Activated CD4-positive, CD25-positive, alpha-beta regulatory T cell treated with anti-CD3 and anti-CD28 coated beads, Interleukin-2, amount 50 U/mL, for 72 hours (primary cell): ENCODE results near the gene CDC45.

Experiments
- DNase-seq: peaks from one replicate; pipeline ENCODE4 v3.0.0; 2021

Gene CDC45

DNA sequence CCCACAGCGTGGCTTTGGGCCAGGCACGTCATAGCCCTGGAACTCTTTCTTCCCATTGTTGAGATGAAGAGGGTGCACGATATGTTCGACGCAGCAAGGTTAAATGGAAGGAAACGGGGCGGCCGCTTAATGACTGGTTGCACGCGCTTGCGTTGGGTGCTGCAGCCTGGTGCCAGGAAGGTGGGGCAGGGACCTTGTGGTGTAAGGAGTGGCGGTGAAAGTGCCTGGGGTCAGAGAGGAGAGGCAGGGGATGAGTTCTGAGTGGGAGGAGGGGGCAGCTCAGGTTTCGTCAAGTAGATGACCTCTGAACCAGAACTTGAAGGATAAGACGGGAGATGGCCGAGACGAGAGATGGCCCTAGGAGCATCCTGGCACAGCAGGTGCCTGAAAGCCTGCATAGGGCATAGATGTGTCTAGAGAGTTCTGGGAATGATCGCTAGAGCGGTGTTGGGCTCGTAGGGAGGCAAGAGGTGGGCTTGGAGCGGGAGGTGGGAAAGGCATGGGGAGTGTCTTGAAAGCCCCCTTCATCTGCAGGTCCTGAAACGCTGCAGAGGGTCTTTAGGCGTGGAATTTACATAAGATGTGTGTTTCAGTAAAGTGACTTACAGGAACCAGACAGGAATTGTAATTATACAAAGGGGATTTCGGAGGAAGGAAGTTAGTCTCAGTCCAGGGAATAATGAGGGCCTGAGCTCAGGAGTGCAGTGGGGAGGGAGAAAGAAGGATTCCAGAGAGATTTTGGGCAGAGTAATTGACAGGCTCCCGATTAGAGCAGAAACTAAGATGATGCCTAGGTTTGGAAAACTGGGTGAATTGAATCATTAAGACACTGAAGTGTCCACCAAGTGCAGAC lies 87.7 kb downstream of the CDC45 start:
- DNase-seq = no peak

DNA sequence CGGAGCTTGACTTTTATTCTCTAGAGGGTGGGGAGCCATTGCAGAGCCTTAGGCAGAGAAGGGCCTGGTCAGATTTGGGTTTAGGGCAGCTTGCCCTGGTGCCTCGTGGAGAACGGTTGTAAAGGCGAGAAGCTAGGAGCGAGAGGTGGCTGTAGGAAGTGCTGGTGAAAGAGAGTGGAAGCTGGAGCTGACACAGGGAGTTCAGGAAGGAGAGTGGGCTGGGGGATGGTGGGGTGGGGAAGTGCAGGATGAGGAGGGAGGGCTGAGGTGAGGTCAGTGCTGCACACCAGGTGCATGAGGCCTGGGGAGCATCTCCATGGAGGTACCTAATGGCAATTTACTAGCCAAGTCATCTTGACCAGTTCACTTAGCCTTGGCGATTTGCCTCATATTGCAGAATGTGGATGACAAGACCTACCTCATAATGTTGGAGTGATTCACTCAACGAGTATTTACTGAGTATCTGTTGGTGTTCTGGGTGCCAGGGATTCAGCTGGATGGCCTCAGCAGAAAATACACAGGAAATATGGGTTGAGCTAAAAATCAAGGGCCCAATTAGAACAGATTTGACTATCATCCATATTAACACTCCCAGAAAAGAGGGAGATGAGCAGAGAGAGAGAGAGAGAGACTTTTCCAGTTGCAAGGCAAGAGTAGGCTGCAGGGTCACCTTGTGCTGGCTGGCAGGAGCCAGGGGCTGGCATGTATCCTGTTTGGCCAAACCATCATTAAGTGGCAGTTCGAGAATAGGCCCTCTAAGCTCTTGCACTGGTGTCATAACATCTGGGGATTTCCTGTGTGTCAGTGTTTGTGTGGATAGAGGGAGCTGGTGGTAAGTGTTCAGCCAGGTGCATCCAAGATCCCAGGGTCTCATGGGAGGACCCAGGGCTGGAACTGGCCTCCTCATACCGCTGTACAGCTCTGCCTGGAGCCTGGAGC lies 88.9 kb downstream of the CDC45 start:
- DNase-seq = no peak

DNA sequence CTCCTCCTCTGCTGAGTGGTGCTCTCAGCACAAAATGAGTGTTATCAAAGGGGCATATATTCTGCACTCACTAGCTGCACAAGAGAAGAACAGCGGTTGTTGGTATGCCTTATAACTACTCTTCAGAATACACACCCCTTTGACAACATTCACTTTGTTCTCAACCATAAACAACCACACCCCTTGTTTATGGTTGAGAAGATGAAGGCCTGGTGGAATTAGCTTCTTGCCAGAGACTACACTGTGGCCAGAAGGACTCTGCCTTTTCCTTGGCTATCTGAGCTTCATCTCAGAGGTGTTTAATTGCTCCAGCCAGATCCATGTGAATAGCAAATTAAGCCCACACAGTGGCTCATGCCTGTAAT lies 89.5 kb downstream of the CDC45 start:
- DNase-seq = no peak

DNA sequence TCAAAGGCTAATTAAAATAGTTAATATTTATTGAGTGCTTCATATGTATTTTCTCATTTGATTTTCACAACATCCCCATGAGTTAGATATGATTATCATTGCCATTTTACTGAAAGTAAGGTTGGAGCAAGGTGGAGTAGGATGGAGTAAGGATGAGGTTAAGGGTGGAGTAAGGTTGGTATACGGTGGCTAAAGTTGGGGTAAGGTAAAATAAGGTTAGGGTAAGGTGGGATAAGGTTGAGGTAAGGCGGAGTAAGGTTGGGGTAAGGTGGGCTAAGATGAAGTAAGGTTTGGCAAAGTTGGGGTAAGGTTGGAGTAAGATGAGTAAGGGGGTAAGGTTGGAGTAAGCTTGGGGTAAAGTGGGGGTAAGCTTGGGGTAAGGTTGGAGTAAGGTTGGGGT lies 90.3 kb downstream of the CDC45 start:
- no peak for DNase-seq
